H9 (cell line): Measurements from ENCODE around the gene SMAD3. TPM values are rescaled to one million over a fixed set of nuclear protein-coding genes. Genes with fewer than 3 reads are reported as not detected.

Experiments used
- DNase-seq: peaks from one replicate; pipeline ENCODE4 v3.0.0-alpha.2; 2017
- H2AFZ ChIP-seq: one replicate; pipeline ENCODE4 v1.6.1; 2013; ENCODE audit warnings: mild to moderate bottlenecking, low read length, control low read depth, moderate library complexity
- H2AK5ac ChIP-seq: 2 replicates; pipeline ENCODE4 v1.6.1; 2013; ENCODE audit warnings: low read length, control low read depth, mixed read lengths; ENCODE audit not compliant: insufficient read length
- H2BK120ac ChIP-seq: one replicate; pipeline ENCODE4 v1.6.1; 2013; ENCODE audit warnings: low read depth, mild to moderate bottlenecking, low read length, control low read depth, inconsistent platforms; ENCODE audit not compliant: poor library complexity, severe bottlenecking
- H2BK12ac ChIP-seq: 2 replicates; pipeline ENCODE4 v1.6.1; 2013; ENCODE audit warnings: low read length, control low read depth, mixed read lengths, low read depth; ENCODE audit not compliant: insufficient read length
- H2BK15ac ChIP-seq: 2 replicates; pipeline ENCODE4 v1.6.1; 2013; ENCODE audit warnings: low read depth, low read length, control low read depth
- H2BK20ac ChIP-seq: one replicate; pipeline ENCODE4 v1.6.1; 2013; ENCODE audit warnings: low read depth, mild to moderate bottlenecking, low read length, control low read depth, inconsistent platforms; ENCODE audit not compliant: poor library complexity, severe bottlenecking
- H2BK5ac ChIP-seq: 2 replicates; pipeline ENCODE4 v1.6.1; 2013; ENCODE audit warnings: low read length, control low read depth, mixed read lengths; ENCODE audit not compliant: insufficient read length
- H3K14ac ChIP-seq: 2 replicates; pipeline ENCODE4 v1.6.1; 2013; ENCODE audit warnings: low read length, control low read depth; ENCODE audit not compliant: insufficient read depth
- H3K18ac ChIP-seq: 2 replicates; pipeline ENCODE4 v1.6.1; 2013; ENCODE audit warnings: low read depth, mild to moderate bottlenecking, mixed read lengths, low read length, control low read depth; ENCODE audit not compliant: insufficient read length
- H3K23ac ChIP-seq: 2 replicates; pipeline ENCODE4 v1.6.1; 2013; ENCODE audit warnings: low read length, control low read depth, mixed read lengths, low read depth; ENCODE audit not compliant: insufficient read length
- H3K23me2 ChIP-seq: 2 replicates; pipeline ENCODE4 v1.6.1; 2013; ENCODE audit warnings: low read depth, mild to moderate bottlenecking, mixed read lengths, low read length, control low read depth; ENCODE audit not compliant: insufficient read length, poor library complexity, severe bottlenecking
- H3K27ac ChIP-seq: 2 replicates; pipeline ENCODE4 v1.5.1; 2013; ENCODE audit warnings: low read length, control low read depth, mixed read lengths, low read depth; ENCODE audit not compliant: insufficient read length
- H3K27me3 ChIP-seq: 2 replicates; pipeline ENCODE4 v1.6.1; 2013; ENCODE audit warnings: low read length, control low read depth, inconsistent platforms; ENCODE audit not compliant: insufficient read depth
- H3K4ac ChIP-seq: 2 replicates; pipeline ENCODE4 v1.6.1; 2013; ENCODE audit warnings: low read depth, mild to moderate bottlenecking, control low read depth, inconsistent platforms, low read length, moderate library complexity
- H3K4me1 ChIP-seq: 2 replicates; pipeline ENCODE4 v1.6.1; 2013; ENCODE audit warnings: low read length, control low read depth, inconsistent platforms; ENCODE audit not compliant: insufficient read depth
- H3K4me2 ChIP-seq: 2 replicates; pipeline ENCODE4 v1.6.1; 2013; ENCODE audit warnings: low read length, control low read depth, mixed read lengths; ENCODE audit not compliant: insufficient read length, insufficient read depth
- H3K56ac ChIP-seq: 2 replicates; pipeline ENCODE4 v1.6.1; 2013; ENCODE audit warnings: low read depth, mild to moderate bottlenecking, mixed read lengths, low read length, control low read depth; ENCODE audit not compliant: insufficient read length
- H3K79me1 ChIP-seq: 2 replicates; pipeline ENCODE4 v1.6.1; 2013; ENCODE audit warnings: low read depth, mild to moderate bottlenecking, moderate library complexity, low read length, control low read depth, inconsistent platforms; ENCODE audit not compliant: insufficient read depth, poor library complexity, severe bottlenecking
- H3K79me2 ChIP-seq: 2 replicates; pipeline ENCODE4 v1.6.1; 2013; ENCODE audit warnings: low read length, control low read depth, inconsistent platforms; ENCODE audit not compliant: insufficient read depth
- H3K9ac ChIP-seq: 2 replicates; pipeline ENCODE4 v1.6.1; 2013; ENCODE audit warnings: low read length, control low read depth, mixed read lengths; ENCODE audit not compliant: insufficient read length; ENCODE audit errors: extremely low read depth
- H3K9me3 ChIP-seq: one replicate; pipeline ENCODE4 v1.6.1; 2013; ENCODE audit warnings: low read depth, low read length, inconsistent platforms; ENCODE audit not compliant: control insufficient read depth
- H3T11ph ChIP-seq: one replicate; pipeline ENCODE4 v1.6.1; 2013; ENCODE audit warnings: mild to moderate bottlenecking, low read length, control low read depth, inconsistent platforms
- H4K20me1 ChIP-seq: one replicate; pipeline ENCODE4 v1.6.1; 2013; ENCODE audit not compliant: control insufficient read depth, insufficient read length, insufficient read depth
- H4K5ac ChIP-seq: 2 replicates; pipeline ENCODE4 v1.6.1; 2013; ENCODE audit warnings: low read depth, mild to moderate bottlenecking, mixed read lengths, low read length, control low read depth; ENCODE audit not compliant: insufficient read length
- H4K8ac ChIP-seq: replicated peaks from 2 replicates; pipeline ENCODE4 v1.6.1; 2013; ENCODE audit warnings: low read length, control low read depth, mixed read lengths, low read depth; ENCODE audit not compliant: insufficient read length
- H4K91ac ChIP-seq: 2 replicates; pipeline ENCODE4 v1.6.1; 2013; ENCODE audit warnings: low read depth, mild to moderate bottlenecking, moderate library complexity, mixed read lengths, low read length, control low read depth; ENCODE audit not compliant: insufficient read length
- H3K27ac Mint-ChIP-seq, 3 experiments: 2 replicates in 2 of 3; 3 replicates in 1 of 3; pipeline ENCODE4 v1.8.0; 2020 to 2021; ENCODE audit warnings: mixed read lengths in 3 of 3, mild to moderate bottlenecking in 1 of 3, moderate library complexity in 1 of 3
- H3K27me3 Mint-ChIP-seq: 2 replicates; pipeline ENCODE4 v1.8.0; 2021; ENCODE audit warnings: low read depth, mild to moderate bottlenecking, moderate library complexity, mixed read lengths
- H3K36me3 Mint-ChIP-seq, 3 experiments: 2 replicates in 2 of 3; 3 replicates in 1 of 3; pipeline ENCODE4 v1.8.0; 2020 to 2021; ENCODE audit warnings: low read depth in 3 of 3, mixed read lengths in 3 of 3; ENCODE audit not compliant: insufficient read depth in 1 of 3
- H3K4me1 Mint-ChIP-seq, 2 experiments: 2 replicates each; pipeline ENCODE4 v1.8.0; 2020; ENCODE audit warnings: mixed read lengths in 2 of 2
- H3K4me3 Mint-ChIP-seq, 2 experiments: 2 replicates in 1 of 2; 3 replicates in 1 of 2; pipeline ENCODE4 v1.8.0; 2020 to 2021; ENCODE audit warnings: mild to moderate bottlenecking in 2 of 2, mixed read lengths in 2 of 2, moderate library complexity in 1 of 2
- H3K9me3 Mint-ChIP-seq, 2 experiments: 2 replicates in 1 of 2; 3 replicates in 1 of 2; pipeline ENCODE4 v1.8.0; 2020; ENCODE audit warnings: mild to moderate bottlenecking in 2 of 2, mixed read lengths in 2 of 2, moderate library complexity in 1 of 2
- CTCF ChIP-seq: fragments of 200-600 bp; sonication (generic); conservative IDR thresholded peaks from 3 replicates; pipeline ENCODE4 v1.8.0; 2021; ENCODE audit warnings: antibody characterized with exemption, mild to moderate bottlenecking
- WGBS: extraction: QIAGEN DNeasy Blood & Tissue Kit; methylation state at CpG from one replicate; pipeline ENCODE4 v1.1.7; 2013; ENCODE audit warnings: missing lambda C conversion rate, low lambda C conversion rate, mixed read lengths; ENCODE audit not compliant: insufficient read length; ENCODE audit errors: extremely low coverage; 5-methylcytosine and 5-hydroxymethylcytosine counted together
- total RNA-seq: library from RNA; stranded (reverse); gene quantifications from 2 replicates; pipeline ENCODE4 v1.2.1, GENCODE V29; 2021

The SMAD3 gene
- total RNA-seq, 1 experiment from 2014 or later: 26.7 TPM

- H4K91ac ChIP-seq: no peak overlapping the region
- peaks cover 0 to 5% (median 0%) of the 10 kb centered on the region in 3 experiments; a peak in 1 of 7 replicates for H3K36me3 Mint-ChIP-seq
- no peaks in the 10 kb centered on the region for H3K27me3 Mint-ChIP-seq
- H3T11ph ChIP-seq: no peak overlapping the region
- H3K9me3 ChIP-seq: no peaks in the 10 kb centered on the region
- H4K20me1 ChIP-seq: no peaks in the 10 kb centered on the region
- H3K4me1 Mint-ChIP-seq: peaks cover 47% of the 10 kb centered on the region in 2 experiments
- H3K23ac ChIP-seq: no peak overlapping the region
- no peak overlapping the region for H3K4ac ChIP-seq
- no peak overlapping the region for H3K18ac ChIP-seq
- no peak overlapping the region for H4K8ac ChIP-seq
- no peak overlapping the region for H2BK20ac ChIP-seq
- no peaks in the 10 kb centered on the region for H3K27me3 ChIP-seq
- no peak overlapping the region for H2BK5ac ChIP-seq
- no peak overlapping the region for H2BK15ac ChIP-seq
- H3K4me3 Mint-ChIP-seq: no peak overlapping the region
- no peak overlapping the region for H3K9ac ChIP-seq
- H2AFZ ChIP-seq: no peak overlapping the region
- peaks cover 4% of the 10 kb centered on the region; the same call in 1 of the 2 replicates for H3K4me1 ChIP-seq
- H3K79me1 ChIP-seq: no peaks in the 10 kb centered on the region
- no peak overlapping the region for H4K5ac ChIP-seq
- no peak overlapping the region for H3K27ac ChIP-seq
- H3K27ac Mint-ChIP-seq: peak overlapping the region; percentile 30 to 59 (median 49); a peak in 4 of 7 replicates
- no peaks in the 10 kb centered on the region for H3K9me3 Mint-ChIP-seq
- H2BK120ac ChIP-seq: no peak overlapping the region
- H3K79me2 ChIP-seq: no peaks in the 10 kb centered on the region
- no CpG with 5 or more reads among the region's 15 CpGs for WGBS
- H2BK12ac ChIP-seq: no peak overlapping the region
- H3K23me2 ChIP-seq: no peaks in the 10 kb centered on the region
- H3K56ac ChIP-seq: no peak overlapping the region
- H3K14ac ChIP-seq: peak overlapping the region; percentile 12; the same call in 1 of the 2 replicates
- no peak overlapping the region for H2AK5ac ChIP-seq
- H3K4me2 ChIP-seq: no peak overlapping the region
- DNase-seq: no peak
- TF ChIP-seq CTCF: no peak
These were observed 65.5 kb downstream of the SMAD3 start for GRCh38 chr15:67130673-67131601.
